ENCODE measurements around the gene B3GNT2. TPM values are rescaled to one million over a fixed set of nuclear protein-coding genes. Genes with fewer than 3 reads are reported as not detected.
"Not testable (repeated sequence)": the region's sequence is repeated elsewhere in the genome, so short reads cannot be mapped to it uniquely, and the experiment has no call there.

The B3GNT2 gene
- total RNA-seq, result 10 to 100 TPM; 27.1 to 44.6 (median 30.0) TPM
- long read RNA-seq, donor 1, transcript B3GNT2-201 (2 exons, 2,763 nt), result major isoform, 66 of 66 reads
- long read RNA-seq, donor 1, partial matches to known transcripts, result 0 of 66 reads
- long read RNA-seq, donor 1, other reads (novel, unspliced or antisense), result 0 of 66 reads
- long read RNA-seq, donor 2, transcript B3GNT2-201 (2 exons, 2,763 nt), result major isoform, 18 of 20 reads
- long read RNA-seq, donor 2, partial matches to known transcripts, result 0 of 20 reads
- long read RNA-seq, donor 2, other reads (novel, unspliced or antisense), result 2 of 20 reads

DNA sequence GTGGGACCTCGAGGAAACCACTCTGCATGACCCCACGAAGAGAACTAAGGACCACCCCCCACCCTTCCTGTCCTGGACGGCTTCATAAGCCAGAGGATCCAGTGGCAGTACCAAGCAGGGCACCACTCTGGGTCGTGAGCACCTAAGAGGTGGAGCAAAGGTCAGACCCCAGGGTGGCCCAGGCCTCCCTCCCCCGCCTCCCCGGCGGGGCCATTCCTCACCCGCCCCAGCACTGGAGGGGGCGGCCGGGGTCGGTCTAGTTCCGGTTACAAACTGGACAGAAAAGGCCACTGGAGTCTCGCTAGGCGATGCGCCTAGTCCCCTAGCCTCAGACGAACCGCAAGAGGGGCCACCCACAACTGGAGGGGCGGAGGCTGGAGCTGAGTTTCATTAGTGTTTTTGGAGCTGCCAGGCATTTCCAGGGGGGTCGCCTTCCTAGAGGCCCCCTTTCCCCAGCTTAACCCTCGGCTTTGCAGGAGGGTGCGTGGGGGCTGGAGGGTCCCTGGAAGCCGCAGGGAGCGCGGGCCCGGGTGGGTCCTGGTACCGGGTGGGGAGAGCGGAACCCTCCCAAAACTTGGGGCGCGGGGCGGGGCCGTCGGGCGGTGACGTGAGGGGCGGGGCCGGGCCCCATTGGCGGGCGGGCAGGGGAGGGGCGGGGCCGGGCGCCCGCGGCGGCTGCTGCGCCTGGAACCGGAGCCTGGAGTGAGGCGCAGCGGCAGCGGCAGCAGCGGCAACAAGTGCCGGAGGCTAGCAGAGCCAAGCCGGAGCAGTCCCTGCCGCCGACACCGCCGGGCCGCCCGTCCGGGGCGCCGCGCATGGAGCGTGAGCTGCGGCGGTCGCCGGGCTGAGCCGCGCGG lies at the start of gene B3GNT2:
TSS of gene B3GNT2 (plus strand) at position 695 of the 857 bp plus-strand sequence. CDS start 26,106 bp downstream, outside the sequence.
- intact Hi-C loops (cut with DNase I, micrococcal nuclease), result no loop called here
- Histone ChIP-seq H3K4me1 (ENCODE audit: low read depth) (peaks cover 12% of the 10 kb centered on the region), H3K36me3 (ENCODE audit: low read depth) (no peaks in the 10 kb centered on the region), H3K9me3 (no peaks in the 10 kb centered on the region), H3K4me3 (peak within 1 kb of the TSS; percentile 97)
- TF ChIP-seq CTCF (IDR thresholded peaks at IDR 0.05), result no peak
- ATAC-seq (peak; percentile 92), DNase-seq (peak; percentile 87 to 91 (median 90))

DNA sequence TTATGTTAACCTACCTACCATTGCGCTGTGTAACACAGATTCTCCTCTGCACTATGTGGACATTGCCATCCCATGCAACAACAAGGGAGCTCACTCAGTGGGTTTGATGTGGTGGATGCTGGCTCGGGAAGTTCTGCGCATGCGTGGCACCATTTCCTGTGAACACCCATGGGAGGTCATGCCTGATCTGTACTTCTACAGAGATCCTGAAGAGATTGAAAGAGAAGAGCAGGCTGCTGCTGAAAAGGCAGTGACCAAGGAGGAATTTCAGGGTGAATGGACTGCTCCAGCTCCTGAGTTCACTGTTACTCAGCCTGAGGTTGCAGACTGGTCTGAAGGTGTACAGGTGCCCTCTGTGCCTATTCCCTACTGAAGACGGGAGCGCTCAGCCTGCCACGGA lies 49.1 kb upstream of the B3GNT2 start:
- H3K9me3 ChIP-seq; H3K4me3 ChIP-seq; DNase-seq; H3K4me1 ChIP-seq (ENCODE audit: low read depth); H3K36me3 ChIP-seq (ENCODE audit: low read depth); ATAC-seq; intact Hi-C loops (cut with DNase I, micrococcal nuclease): not testable (repeated sequence)

- H3K4me1 ChIP-seq (ENCODE audit: low read depth), result no peaks in the 10 kb centered on the region
- no peak for TF ChIP-seq CTCF (IDR thresholded peaks at IDR 0.05)
- H3K9me3 ChIP-seq, result no peaks in the 10 kb centered on the region
- DNase-seq, result no peak
- intact Hi-C loops (cut with DNase I, micrococcal nuclease), result no loop called here
- H3K4me3 ChIP-seq, result no peak overlapping the region
- no peak for ATAC-seq
- no peaks in the 10 kb centered on the region for H3K36me3 ChIP-seq (ENCODE audit: low read depth)
Measured at GRCh38 chr2:62147610-62148301, 48.2 kb upstream of the B3GNT2 start.

- Histone ChIP-seq H3K9me3 (peaks cover under 1% of the 10 kb centered on the region), H3K4me1 (ENCODE audit: low read depth) (no peaks in the 10 kb centered on the region), H3K36me3 (ENCODE audit: low read depth) (no peaks in the 10 kb centered on the region), H3K4me3 (no peak overlapping the region)
- DNase-seq, result no peak
- intact Hi-C loops (cut with DNase I, micrococcal nuclease), result no loop called here
- TF ChIP-seq CTCF (IDR thresholded peaks at IDR 0.05), result no peak
- no peak for ATAC-seq
Measured at GRCh38 chr2:62149708-62150107, 46.2 kb upstream of the B3GNT2 start.

DNA sequence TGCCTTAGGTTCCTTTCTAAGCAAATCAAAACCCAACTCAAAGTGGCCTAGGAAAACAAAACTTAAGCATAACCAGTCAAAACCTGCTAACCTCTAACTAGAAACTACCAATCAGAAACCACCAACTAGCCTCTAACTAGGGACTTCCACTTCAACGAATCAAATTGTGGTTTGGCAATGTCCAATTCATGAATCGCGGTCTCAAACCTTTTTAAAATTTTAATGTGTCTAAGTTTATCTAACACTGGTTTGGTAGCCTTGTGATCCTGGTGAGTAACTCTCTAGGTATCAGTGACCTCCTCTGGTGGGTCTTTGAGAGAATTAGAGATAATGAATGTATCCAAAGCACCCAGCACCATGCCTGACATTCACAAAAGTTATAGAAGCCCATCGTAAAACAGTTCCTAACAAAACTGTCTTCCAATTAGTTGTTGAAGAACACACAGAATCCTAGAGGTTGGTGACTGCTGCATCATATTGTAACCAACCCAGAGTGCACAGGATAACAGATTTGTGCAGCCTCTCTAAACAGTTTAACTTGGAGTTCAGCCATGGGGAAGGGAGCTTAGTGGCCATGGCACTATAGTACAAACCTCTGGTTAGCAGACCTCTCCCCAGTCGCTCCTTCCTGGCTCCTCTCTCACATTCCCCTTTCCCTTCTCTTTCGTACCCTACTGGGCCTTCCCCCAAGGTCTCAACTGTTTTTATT lies 45.2 kb upstream of the B3GNT2 start:
- no peaks in the 10 kb centered on the region for H3K36me3 ChIP-seq (ENCODE audit: low read depth)
- ATAC-seq, result no peak
- intact Hi-C loops (cut with DNase I, micrococcal nuclease), result no loop called here
- DNase-seq, result no peak
- H3K9me3 ChIP-seq, result peaks cover 5% of the 10 kb centered on the region
- no peak for TF ChIP-seq CTCF (IDR thresholded peaks at IDR 0.05)
- H3K4me1 ChIP-seq (ENCODE audit: low read depth), result no peaks in the 10 kb centered on the region
- no peak overlapping the region for H3K4me3 ChIP-seq

Data from mucosa of descending colon (tissue), 3 donors.